Naive thymus-derived CD4-positive, alpha-beta T cell (primary cell): ENCODE results near the gene PDZRN4. TPM values are rescaled to one million over a fixed set of nuclear protein-coding genes. Genes with fewer than 3 reads are reported as not detected.

Experiments
- ATAC-seq: fragments of 150-1000 bp; cut with Tn5 transposase; 2 replicates; pipeline ENCODE4 v1.10.0; 2021; ENCODE audit warnings: mild to moderate bottlenecking, moderate library complexity
- CTCF ChIA-PET: fragments of 350-600 bp; sonication (Branson Sonifier 250); formaldehyde crosslinking; loops from one replicate; lab custom pipeline; 2021; ENCODE audit warnings: antibody characterized with exemption; lab: Charles Lee
- POLR2A ChIA-PET: fragments of 350-600 bp; sonication (Branson Sonifier 250); formaldehyde crosslinking; loops from one replicate; lab custom pipeline; 2021; ENCODE audit warnings: antibody characterized with exemption, inconsistent platforms; lab: Charles Lee
- DNase-seq, 9 donors: peaks; one replicate each; pipeline versions ENCODE4 v3.0.0 to v3.0.0-alpha.2; 2020 to 2022; ENCODE audit warnings: mixed read lengths in 1 of 9
- H3K27ac ChIP-seq: one replicate; pipeline ENCODE4 v1.7.0; 2013; ENCODE audit warnings: mild to moderate bottlenecking, low read depth, low read length, moderate library complexity
- H3K27me3 ChIP-seq, 2 donors: one replicate each; pipeline ENCODE4 v1.7.0; 2013; ENCODE audit warnings: low read length in 2 of 2, mild to moderate bottlenecking in 2 of 2, moderate library complexity in 2 of 2; ENCODE audit not compliant: control insufficient read depth in 2 of 2, insufficient read depth in 2 of 2
- H3K36me3 ChIP-seq, 3 experiments: 1 replicate in 2 of 3; 2 replicates in 1 of 3; pipeline ENCODE4 v1.7.0; 2013; ENCODE audit warnings: low read length in 3 of 3, mild to moderate bottlenecking in 3 of 3, moderate library complexity in 1 of 3; ENCODE audit not compliant: insufficient read depth in 3 of 3, control insufficient read depth in 2 of 3
- H3K4me1 ChIP-seq, 2 donors: one replicate each; pipeline ENCODE4 v1.7.0; 2013; ENCODE audit warnings: low read length in 2 of 2, mild to moderate bottlenecking in 2 of 2, moderate library complexity in 1 of 2; ENCODE audit not compliant: control insufficient read depth in 2 of 2, insufficient read depth in 2 of 2
- H3K4me3 ChIP-seq: 2 replicates; pipeline ENCODE4 v1.7.0; 2013; ENCODE audit warnings: mild to moderate bottlenecking, low read length
- H3K9me3 ChIP-seq, 3 experiments: 1 replicate in 2 of 3; 2 replicates in 1 of 3; pipeline ENCODE4 v1.7.0; 2013; ENCODE audit warnings: low read length in 3 of 3; ENCODE audit not compliant: control insufficient read depth in 2 of 3
- H3K27ac Mint-ChIP-seq, 9 donors: one replicate each; pipeline ENCODE4 v1.8.0; 2020 to 2022; ENCODE audit warnings: mixed read lengths in 9 of 9, mild to moderate bottlenecking in 8 of 9, moderate library complexity in 5 of 9, inconsistent platforms in 2 of 9
- H3K27me3 Mint-ChIP-seq, 5 donors: one replicate each; pipeline ENCODE4 v1.8.0; 2021 to 2022; ENCODE audit warnings: mixed read lengths in 5 of 5, mild to moderate bottlenecking in 1 of 5
- H3K36me3 Mint-ChIP-seq, 5 donors: one replicate each; pipeline ENCODE4 v1.8.0; 2020 to 2022; ENCODE audit warnings: mixed read lengths in 5 of 5, mild to moderate bottlenecking in 3 of 5, inconsistent platforms in 1 of 5
- H3K4me1 Mint-ChIP-seq, 7 donors: one replicate each; pipeline ENCODE4 v1.8.0; 2020 to 2022; ENCODE audit warnings: mixed read lengths in 7 of 7, mild to moderate bottlenecking in 3 of 7, inconsistent platforms in 1 of 7
- H3K4me3 Mint-ChIP-seq, 10 donors: one replicate each; pipeline ENCODE4 v1.8.0; 2020 to 2022; ENCODE audit warnings: mild to moderate bottlenecking in 10 of 10, mixed read lengths in 10 of 10, moderate library complexity in 6 of 10, inconsistent platforms in 2 of 10
- H3K9me3 Mint-ChIP-seq, 11 donors: one replicate each; pipeline ENCODE4 v1.8.0; 2020 to 2022; ENCODE audit warnings: mixed read lengths in 11 of 11, mild to moderate bottlenecking in 4 of 11, inconsistent platforms in 1 of 11, moderate library complexity in 1 of 11
- intact Hi-C, 2 donors: fragments of 100-400 bp; cut with micrococcal nuclease; formaldehyde crosslinking; loops; one replicate each; pipeline ENCODE4 v1.15.1; 2023
- polyA plus RNA-seq, 2 donors: library from polyadenylated mRNA; unstranded; fragments of 300-500 nt; fragmentation: Illumina TruSeq; gene quantifications; one replicate each; pipeline ENCODE4 v1.2.3, GENCODE V29; 2021
- total RNA-seq, 6 experiments: library from RNA in 5 of 6; stranded (reverse) in 5 of 6; gene quantifications; 1 replicate in 5 of 6; 2 replicates in 1 of 6; pipeline ENCODE4 v1.2.3 and lab custom pipeline; 2021 to 2026

The PDZRN4 gene
- total and polyA plus RNA-seq, 7 experiments from 2014 or later: not detected

GRCh38 chr12:41212625-41213024 is 24.5 kb downstream of the PDZRN4 start:
- no peak overlapping the region for H3K27ac ChIP-seq
- H3K9me3 ChIP-seq: no peaks in the 10 kb centered on the region
- ChIA-PET CTCF (no interaction called here), POLR2A (no interaction called here)
- H3K4me1 ChIP-seq: no peaks in the 10 kb centered on the region
- Mint-ChIP-seq H3K27ac (no peak overlapping the region), H3K4me3 (no peak overlapping the region), H3K4me1 (no peaks in the 10 kb centered on the region), H3K27me3 (peaks cover 0 to 8% (median 0%) of the 10 kb centered on the region in 5 donors), H3K9me3 (peaks cover 0 to 4% (median 0%) of the 10 kb centered on the region in 11 donors), H3K36me3 (peaks cover 0 to 3% (median 0%) of the 10 kb centered on the region in 5 donors)
- no peaks in the 10 kb centered on the region for H3K36me3 ChIP-seq
- no peaks in the 10 kb centered on the region for H3K27me3 ChIP-seq
- DNase-seq: no peak
- ATAC-seq: no peak
- H3K4me3 ChIP-seq: no peak overlapping the region
- intact Hi-C loops: no loop called here

GRCh38 chr12:41213107-41213506 is 25.0 kb downstream of the PDZRN4 start:
- ChIA-PET POLR2A (no interaction called here), CTCF (no interaction called here)
- H3K4me3 Mint-ChIP-seq: no peak overlapping the region
- intact Hi-C loops: no loop called here
- no peak overlapping the region for H3K27ac ChIP-seq
- H3K4me3 ChIP-seq: no peak overlapping the region
- H3K36me3 Mint-ChIP-seq: peaks cover 0 to 3% (median 0%) of the 10 kb centered on the region in 5 donors
- DNase-seq (no peak), ATAC-seq (no peak)
- H3K36me3 ChIP-seq: no peaks in the 10 kb centered on the region
- H3K27ac Mint-ChIP-seq: no peak overlapping the region
- no peaks in the 10 kb centered on the region for H3K9me3 ChIP-seq
- H3K4me1 ChIP-seq: no peaks in the 10 kb centered on the region
- peaks cover 0 to 8% (median 0%) of the 10 kb centered on the region in 5 donors for H3K27me3 Mint-ChIP-seq
- no peaks in the 10 kb centered on the region for H3K4me1 Mint-ChIP-seq
- peaks cover 0 to 4% (median 0%) of the 10 kb centered on the region in 11 donors for H3K9me3 Mint-ChIP-seq
- no peaks in the 10 kb centered on the region for H3K27me3 ChIP-seq

GRCh38 chr12:41213648-41214047 is 25.5 kb downstream of the PDZRN4 start:
- Histone ChIP-seq H3K4me3 (no peak overlapping the region), H3K9me3 (no peaks in the 10 kb centered on the region), H3K27ac (no peak overlapping the region), H3K36me3 (no peaks in the 10 kb centered on the region), H3K4me1 (no peaks in the 10 kb centered on the region), H3K27me3 (no peaks in the 10 kb centered on the region)
- Mint-ChIP-seq H3K4me1 (no peaks in the 10 kb centered on the region), H3K36me3 (peaks cover 0 to 3% (median 0%) of the 10 kb centered on the region in 5 donors), H3K27me3 (peaks cover 0 to 8% (median 0%) of the 10 kb centered on the region in 5 donors), H3K9me3 (peaks cover 0 to 4% (median 0%) of the 10 kb centered on the region in 11 donors), H3K27ac (no peak overlapping the region), H3K4me3 (no peak overlapping the region)
- intact Hi-C loops: no loop called here
- ATAC-seq: no peak
- DNase-seq: no peak
- POLR2A ChIA-PET: no interaction called here
- CTCF ChIA-PET: no interaction called here

GRCh38 chr12:41217727-41218126 is 29.6 kb downstream of the PDZRN4 start:
- Mint-ChIP-seq H3K36me3 (peaks cover 0 to 3% (median 0%) of the 10 kb centered on the region in 5 donors), H3K4me1 (no peaks in the 10 kb centered on the region), H3K27ac (no peak overlapping the region), H3K4me3 (no peak overlapping the region), H3K27me3 (peaks cover 0 to 7% (median 0%) of the 10 kb centered on the region in 5 donors), H3K9me3 (peaks cover 0 to 4% (median 0%) of the 10 kb centered on the region in 11 donors)
- no peaks in the 10 kb centered on the region for H3K9me3 ChIP-seq
- no peaks in the 10 kb centered on the region for H3K36me3 ChIP-seq
- no peak overlapping the region for H3K4me3 ChIP-seq
- CTCF ChIA-PET: no interaction called here
- intact Hi-C loops: no loop called here
- H3K27me3 ChIP-seq: no peaks in the 10 kb centered on the region
- ATAC-seq (no peak), DNase-seq (no peak)
- POLR2A ChIA-PET: no interaction called here
- H3K4me1 ChIP-seq: no peaks in the 10 kb centered on the region
- H3K27ac ChIP-seq: no peak overlapping the region

GRCh38 chr12:41220931-41221330 is 32.8 kb downstream of the PDZRN4 start:
- H3K4me1 Mint-ChIP-seq: no peaks in the 10 kb centered on the region
- H3K36me3 ChIP-seq: no peaks in the 10 kb centered on the region
- H3K9me3 Mint-ChIP-seq: peaks cover 0 to 4% (median 0%) of the 10 kb centered on the region in 11 donors
- H3K4me3 Mint-ChIP-seq: no peak overlapping the region
- no peak overlapping the region for H3K27ac Mint-ChIP-seq
- intact Hi-C loops: no loop called here
- no peak overlapping the region for H3K27ac ChIP-seq
- no peaks in the 10 kb centered on the region for H3K27me3 ChIP-seq
- CTCF ChIA-PET: no interaction called here
- no peak overlapping the region for H3K4me3 ChIP-seq
- ATAC-seq (no peak), DNase-seq (no peak)
- no peaks in the 10 kb centered on the region for H3K4me1 ChIP-seq
- H3K36me3 Mint-ChIP-seq: peaks cover 0 to 3% (median 0%) of the 10 kb centered on the region in 5 donors
- no peaks in the 10 kb centered on the region for H3K9me3 ChIP-seq
- peaks cover 0 to 5% (median under 1%) of the 10 kb centered on the region in 5 donors for H3K27me3 Mint-ChIP-seq
- POLR2A ChIA-PET: no interaction called here

- H3K9me3 Mint-ChIP-seq: peaks cover 0 to 4% (median 0%) of the 10 kb centered on the region in 11 donors
- Histone ChIP-seq H3K4me1 (no peaks in the 10 kb centered on the region), H3K27me3 (no peaks in the 10 kb centered on the region), H3K9me3 (no peaks in the 10 kb centered on the region), H3K36me3 (no peaks in the 10 kb centered on the region), H3K27ac (no peak overlapping the region), H3K4me3 (no peak overlapping the region)
- ATAC-seq (no peak), DNase-seq (no peak)
- ChIA-PET CTCF (no interaction called here), POLR2A (no interaction called here)
- peaks cover 0 to 3% (median 0%) of the 10 kb centered on the region in 5 donors for H3K36me3 Mint-ChIP-seq
- intact Hi-C loops: no loop called here
- H3K27ac Mint-ChIP-seq: no peak overlapping the region
- H3K4me1 Mint-ChIP-seq: no peaks in the 10 kb centered on the region
- no peak overlapping the region for H3K4me3 Mint-ChIP-seq
- H3K27me3 Mint-ChIP-seq: peaks cover 0 to 9% (median 6%) of the 10 kb centered on the region in 5 donors
Observed at GRCh38 chr12:41221491-41221890, 33.4 kb downstream of the PDZRN4 start.

GRCh38 chr12:41223600-41223999 is 35.5 kb downstream of the PDZRN4 start:
- intact Hi-C loops: no loop called here
- H3K27ac Mint-ChIP-seq: no peak overlapping the region
- ATAC-seq (no peak), DNase-seq (no peak)
- Histone ChIP-seq H3K4me1 (no peaks in the 10 kb centered on the region), H3K27me3 (no peaks in the 10 kb centered on the region), H3K36me3 (no peaks in the 10 kb centered on the region), H3K4me3 (no peak overlapping the region), H3K9me3 (no peaks in the 10 kb centered on the region), H3K27ac (no peak overlapping the region)
- H3K9me3 Mint-ChIP-seq: no peaks in the 10 kb centered on the region
- no peaks in the 10 kb centered on the region for H3K36me3 Mint-ChIP-seq
- ChIA-PET CTCF (no interaction called here), POLR2A (no interaction called here)
- H3K4me3 Mint-ChIP-seq: no peak overlapping the region
- H3K4me1 Mint-ChIP-seq: peaks cover 0 to 3% (median 0%) of the 10 kb centered on the region in 7 donors
- H3K27me3 Mint-ChIP-seq: peaks cover 0 to 9% (median 6%) of the 10 kb centered on the region in 5 donors
